Activated CD8-positive, alpha-beta memory T cell treated with anti-CD3 and anti-CD28 coated beads for 24 hours (primary cell): ENCODE data around the gene FGF2.
"Not testable (repeated sequence)": the region's sequence is repeated elsewhere in the genome, so short reads cannot be mapped to it uniquely, and the experiment has no call there.

Source experiments
- DNase-seq: peaks from one replicate; pipeline ENCODE4 v3.0.0-alpha.2; 2020

FGF2 gene

GRCh38 chr4:122851568-122851967, 24.9 kb downstream of the FGF2 start:
- DNase-seq, result no peak

GRCh38 chr4:122854447-122855352, 28.1 kb downstream of the FGF2 start:
- no peak for DNase-seq

DNA sequence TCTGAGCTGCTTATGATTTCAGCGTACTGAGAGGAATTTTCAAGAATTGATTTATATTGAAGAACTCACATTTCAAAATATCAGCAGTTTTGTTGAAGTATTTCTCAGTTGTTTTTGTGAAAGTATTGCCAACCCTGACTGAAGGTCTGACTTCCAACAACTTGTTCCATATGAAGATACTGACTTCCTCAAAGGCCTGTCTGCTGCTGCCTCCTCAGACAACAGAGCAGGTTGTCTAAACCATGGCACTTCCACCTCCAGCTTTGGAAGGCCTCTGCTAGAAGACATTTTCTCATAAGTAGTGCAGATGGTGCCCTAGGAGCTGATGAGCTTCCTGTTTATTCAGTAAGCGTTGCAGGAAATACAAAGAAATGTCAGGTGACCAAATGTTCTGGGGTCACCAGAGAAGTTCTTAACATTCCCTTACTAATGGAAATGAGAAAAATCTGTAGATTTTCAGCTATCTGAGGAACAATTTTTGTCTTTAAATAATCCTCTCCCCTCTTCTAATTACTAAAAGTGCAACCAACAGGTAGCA, 28.8 kb downstream of the FGF2 start:
- no peak for DNase-seq

GRCh38 chr4:122857160-122857559, 30.5 kb downstream of the FGF2 start:
- no peak for DNase-seq

DNA sequence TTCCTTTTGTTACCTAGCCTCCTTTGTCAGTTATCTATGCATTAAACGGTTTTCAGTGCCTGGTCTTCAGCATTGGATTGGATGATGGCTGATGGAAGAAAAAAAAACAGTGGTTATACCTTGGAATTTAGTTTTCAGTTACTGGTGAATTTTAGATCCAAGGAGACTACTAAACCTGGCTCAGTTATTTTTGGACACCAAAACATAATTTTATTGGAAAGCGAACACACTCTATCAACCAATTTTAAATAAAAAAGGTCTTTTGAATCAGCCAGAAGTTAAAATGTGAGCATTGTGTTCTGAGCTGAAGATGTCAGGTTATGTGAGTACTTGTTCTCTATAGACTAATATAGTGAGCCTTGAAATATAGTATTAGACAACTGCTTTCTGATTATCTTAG, 32.1 kb downstream of the FGF2 start:
- DNase-seq, result no peak

DNA sequence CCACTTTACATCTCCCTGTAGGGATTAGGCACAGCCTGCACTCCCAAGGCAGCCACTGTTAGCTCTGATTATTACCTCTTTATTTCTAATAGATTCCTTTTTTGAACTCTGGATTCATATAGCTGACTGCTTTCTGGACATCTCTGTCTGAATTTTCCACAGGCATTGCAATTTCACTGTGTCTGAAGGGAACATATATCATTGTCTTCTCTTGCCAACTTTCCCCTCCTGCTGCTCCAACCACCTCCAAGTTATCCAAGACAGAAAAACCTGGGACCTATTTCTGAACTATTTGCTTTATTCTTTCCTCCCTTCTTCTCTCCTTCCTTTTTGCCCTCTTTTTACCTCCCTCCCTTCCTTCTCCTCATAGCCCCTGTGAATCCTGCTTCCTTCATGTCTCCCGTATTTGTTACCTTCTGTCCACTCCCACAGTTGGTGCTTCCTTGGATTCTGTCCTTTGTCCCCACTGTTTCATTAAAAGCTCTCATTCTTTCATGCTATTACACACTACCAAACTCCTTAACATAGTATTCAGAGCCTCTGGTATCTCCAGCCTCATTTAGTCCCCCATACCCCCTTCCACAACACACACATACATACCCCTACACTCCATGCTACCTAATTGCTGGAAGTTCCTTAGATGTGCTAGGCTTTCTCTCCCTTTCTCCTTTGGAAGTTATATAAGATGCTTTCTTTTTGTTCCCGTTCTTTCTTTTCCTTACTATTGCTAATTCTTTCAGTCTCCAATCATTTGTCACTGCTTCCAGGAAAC, 34.7 kb downstream of the FGF2 start:
- DNase-seq, result no peak

GRCh38 chr4:122863639-122864038, 37.0 kb downstream of the FGF2 start:
- DNase-seq, result no peak

- DNase-seq, result no peak
Observed at GRCh38 chr4:122865425-122865824, 38.8 kb downstream of the FGF2 start.

DNA sequence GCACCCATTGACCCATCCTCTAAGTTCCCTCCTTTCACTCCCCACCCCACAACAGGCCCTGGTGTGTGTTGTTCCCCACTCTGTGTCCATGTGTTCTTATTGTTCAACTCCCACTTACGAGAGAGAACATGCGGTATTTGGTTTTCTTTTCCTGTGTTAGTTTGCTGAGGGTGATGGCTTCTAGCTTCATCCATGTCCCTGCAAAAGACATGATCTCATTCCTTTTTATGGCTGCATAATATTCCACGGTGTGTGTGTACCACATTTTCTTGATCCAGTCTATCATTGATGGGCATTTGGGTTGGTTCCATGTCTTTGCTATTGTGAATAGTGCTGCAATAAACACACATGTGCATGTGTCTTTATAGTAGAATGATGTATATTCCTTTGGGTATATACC, 41.6 kb downstream of the FGF2 start:
- not testable (repeated sequence) for DNase-seq

- DNase-seq, result no peak
Observed at GRCh38 chr4:122873146-122873545, 46.5 kb downstream of the FGF2 start.

DNA sequence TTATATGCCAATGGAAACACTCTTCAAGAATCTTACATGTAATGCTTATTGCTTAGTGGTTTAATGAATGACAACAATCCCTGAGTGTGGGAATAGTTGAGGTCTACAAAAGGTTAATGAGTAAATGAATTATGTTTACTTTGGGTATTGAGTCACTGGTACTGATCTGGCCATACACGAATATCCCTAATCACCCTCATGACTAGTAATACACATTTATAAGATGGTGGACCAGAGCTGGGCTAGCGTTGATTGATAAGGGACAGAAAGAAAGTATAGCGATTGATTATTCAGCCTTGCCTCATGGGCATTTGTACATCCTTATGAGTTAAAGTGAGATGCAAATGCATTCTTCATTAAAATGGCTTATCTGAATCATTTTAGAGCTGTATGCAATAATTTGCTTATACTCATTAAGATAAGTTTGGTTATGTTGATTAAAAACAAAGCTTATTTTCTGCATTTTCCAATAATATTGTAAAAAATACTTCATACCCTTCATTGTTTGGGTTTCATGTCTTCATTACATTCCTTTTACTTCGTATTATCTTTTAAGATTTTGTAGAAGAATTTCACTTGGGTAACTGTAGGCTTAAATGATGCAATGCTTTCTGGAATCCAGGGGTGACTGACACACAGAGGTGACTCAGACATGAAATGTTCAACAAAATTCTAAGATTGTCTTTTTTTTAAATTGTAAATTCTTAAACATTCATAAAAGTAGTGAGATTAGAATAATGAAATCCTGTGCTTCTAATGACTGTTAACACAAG, 47.4 kb downstream of the FGF2 start:
- DNase-seq, result no peak

GRCh38 chr4:122875949-122876348, 49.3 kb downstream of the FGF2 start:
- no peak for DNase-seq

DNA sequence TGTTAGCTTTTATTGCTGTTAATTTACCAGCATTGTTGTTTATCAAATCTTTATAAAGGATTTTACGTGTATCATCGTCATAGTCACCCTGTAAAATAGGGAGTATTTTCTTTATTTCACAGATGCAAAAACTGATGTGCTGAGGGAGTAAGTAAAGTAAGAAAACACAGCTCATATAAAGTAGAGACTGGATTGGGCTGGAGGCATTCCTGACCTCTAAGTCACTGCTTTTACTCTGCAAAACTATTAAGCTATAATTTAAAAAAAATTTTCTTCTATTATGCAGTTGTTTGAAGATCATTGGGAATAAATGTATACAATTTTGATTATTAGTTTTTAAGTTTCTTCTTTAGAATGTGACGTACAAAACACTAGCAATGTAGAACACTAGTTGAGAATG, 49.8 kb downstream of the FGF2 start:
- DNase-seq, result no peak

- DNase-seq, result no peak
Observed at GRCh38 chr4:122879001-122879400, 52.4 kb downstream of the FGF2 start.

DNA sequence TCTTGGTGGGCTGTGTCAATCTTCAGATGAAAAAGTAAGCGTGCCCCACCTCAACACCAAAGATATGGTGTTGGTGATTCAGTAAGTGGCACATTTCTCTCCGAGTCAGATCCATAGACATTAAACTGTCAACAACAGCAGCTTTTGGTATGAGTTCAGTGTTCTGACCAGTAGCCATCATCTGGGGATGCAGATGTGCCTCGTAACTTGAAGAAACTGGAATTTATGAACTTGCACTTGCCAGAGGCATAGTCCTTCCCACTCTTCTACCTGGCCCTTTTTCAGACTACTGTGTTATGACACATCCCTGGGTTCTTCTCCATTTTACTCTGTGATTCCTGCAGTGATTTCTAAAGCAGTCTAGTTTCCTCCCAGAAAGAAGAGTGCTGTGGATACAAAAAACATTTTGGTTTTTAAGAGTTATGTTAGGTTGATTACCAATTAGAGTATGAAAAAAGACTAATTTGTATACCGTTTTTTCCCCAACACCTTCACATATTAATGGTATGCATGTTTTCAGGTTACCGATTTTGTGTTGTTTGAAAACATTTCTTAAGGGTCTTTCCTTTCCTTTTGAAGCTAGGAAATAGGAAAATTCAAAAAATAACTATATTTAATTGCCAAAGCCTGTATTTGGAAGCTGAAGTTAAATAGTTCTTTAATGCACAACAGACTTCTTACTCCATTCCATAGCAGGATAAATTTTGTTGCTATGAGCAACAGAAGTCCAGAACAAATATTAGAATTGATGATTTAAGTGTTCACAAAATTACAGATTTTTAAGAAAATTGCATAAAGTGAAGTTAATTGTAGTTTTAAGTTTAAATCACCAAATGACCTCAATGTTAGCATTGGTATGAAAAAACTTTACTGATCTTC, 56.5 kb downstream of the FGF2 start:
- DNase-seq, result no peak

DNA sequence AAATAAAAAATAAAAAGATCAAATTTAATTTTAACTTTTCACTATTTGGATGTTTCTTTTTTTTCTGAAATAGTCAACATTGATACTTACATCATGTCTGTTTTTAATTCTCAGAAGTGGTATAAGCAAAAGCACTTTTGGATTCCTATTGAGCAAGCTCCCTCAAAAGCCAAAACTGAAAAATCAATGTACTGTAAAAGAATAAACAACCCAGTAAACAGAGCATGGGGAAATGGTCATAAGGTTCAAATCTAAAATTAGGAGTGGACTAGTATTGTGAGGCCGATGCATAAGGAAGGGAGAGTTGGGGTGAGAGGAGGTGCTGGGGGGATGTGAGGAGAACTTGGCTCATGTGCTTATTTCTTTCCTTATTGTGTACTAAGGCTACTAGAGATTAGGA, 57.9 kb downstream of the FGF2 start:
- no peak for DNase-seq

- no peak for DNase-seq
Observed at GRCh38 chr4:122889726-122890125, 63.1 kb downstream of the FGF2 start.

- no peak for DNase-seq
Observed at GRCh38 chr4:122890147-122890795, 63.6 kb downstream of the FGF2 start.

- no peak for DNase-seq
Observed at GRCh38 chr4:122894827-122895226, 68.2 kb downstream of the FGF2 start.

GRCh38 chr4:122895336-122895995, 68.8 kb downstream of the FGF2 start:
- no peak for DNase-seq

DNA sequence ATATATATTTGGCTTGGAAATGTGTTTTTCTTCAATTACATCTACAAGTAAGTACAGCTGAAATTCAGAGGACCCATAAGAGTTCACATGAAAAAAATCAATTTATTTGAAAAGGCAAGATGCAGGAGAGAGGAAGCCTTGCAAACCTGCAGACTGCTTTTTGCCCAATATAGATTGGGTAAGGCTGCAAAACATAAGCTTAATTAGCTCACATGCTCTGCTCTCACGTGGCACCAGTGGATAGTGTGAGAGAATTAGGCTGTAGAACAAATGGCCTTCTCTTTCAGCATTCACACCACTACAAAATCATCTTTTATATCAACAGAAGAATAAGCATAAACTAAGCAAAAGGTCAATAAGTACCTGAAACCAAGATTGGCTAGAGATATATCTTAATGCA, 69.6 kb downstream of the FGF2 start:
- no peak for DNase-seq
